SK-N-SH (cell line): ENCODE measurements around the gene TMEM256.

Source experiments
- CTCF ChIP-seq: fragments of 200-600 bp; sonication (generic); IDR thresholded peaks from 2 replicates; pipeline ENCODE4 v1.6.1; 2017; ENCODE audit warnings: antibody characterized with exemption, mild to moderate bottlenecking, moderate library complexity
- EZH2phosphoT487 ChIP-seq: fragments of 200-600 bp; sonication (generic); IDR thresholded peaks from 2 replicates; pipeline ENCODE4 v1.6.1; 2017; ENCODE audit warnings: low read depth, mixed run types, mild to moderate bottlenecking, antibody characterized with exemption, moderate library complexity, borderline replicate concordance
- IRF3 ChIP-seq: fragments of 150-350 bp; IDR thresholded peaks from 2 replicates; pipeline ENCODE4 v1.6.1; 2016; ENCODE audit warnings: mild to moderate bottlenecking, low read depth, low read length
- MAX ChIP-seq: IDR thresholded peaks from 2 replicates; pipeline ENCODE4 v1.4.0; 2012; ENCODE audit warnings: low read depth

DNA sequence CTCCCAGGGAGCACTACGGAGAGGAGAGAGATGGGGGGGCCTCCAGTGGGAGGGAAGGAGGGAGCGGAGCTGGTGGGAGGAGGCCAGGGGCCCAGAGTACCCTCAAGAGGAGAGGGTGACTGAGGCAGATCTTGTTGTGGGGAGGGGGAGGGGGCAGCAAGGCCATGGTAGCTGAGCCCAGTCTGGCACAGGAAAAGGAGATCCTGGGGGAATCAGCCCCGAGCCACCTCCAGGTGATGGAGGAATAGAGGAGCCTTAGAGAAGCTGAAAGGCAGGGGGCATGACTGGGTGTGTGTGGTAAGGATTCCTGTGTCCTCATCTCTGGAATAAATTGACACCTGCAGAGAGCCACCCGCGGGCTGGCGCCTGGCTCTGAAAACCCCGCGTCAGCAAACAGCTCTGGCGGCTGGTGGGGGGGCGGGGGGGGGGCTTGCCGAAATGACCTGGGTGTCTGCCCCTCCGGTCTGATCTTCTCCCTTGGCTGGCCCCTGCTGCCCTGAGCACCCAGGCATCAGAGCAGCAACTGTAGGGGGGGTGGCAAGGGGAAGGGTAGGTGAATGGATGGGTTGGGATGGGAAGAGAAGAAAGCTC lies 2.4 kb upstream of the TMEM256 start:
- no peak for TF ChIP-seq MAX
- TF ChIP-seq CTCF = no peak
- TF ChIP-seq EZH2phosphoT487 = no peak
- TF ChIP-seq IRF3 = no peak
